Neural cell (in vitro differentiated cells): ENCODE results near the gene SMARCA5.

ENCODE experiments used
- CTCF ChIP-seq: fragments of 450-650 bp; IDR thresholded peaks from 2 replicates; pipeline ENCODE4 v1.5.1; 2014; ENCODE audit warnings: antibody characterized with exemption, mild to moderate bottlenecking, moderate library complexity; ENCODE audit not compliant: poor library complexity, severe bottlenecking
- EP300 ChIP-seq: fragments of 450-650 bp; conservative IDR thresholded peaks from 2 replicates; pipeline ENCODE4 v1.6.1; 2014; ENCODE audit warnings: antibody characterized with exemption, mild to moderate bottlenecking, moderate library complexity; ENCODE audit not compliant: poor library complexity, severe bottlenecking
- EZH2 ChIP-seq: fragments of 200-600, 300-800 bp; shearing (Covaris generic), sonication (generic); IDR thresholded peaks from 2 replicates; pipeline ENCODE4 v1.6.1; 2014; ENCODE audit warnings: antibody characterized with exemption, low read length, borderline replicate concordance, mild to moderate bottlenecking; ENCODE audit not compliant: insufficient read depth, poor library complexity, severe bottlenecking
- MXI1 ChIP-seq: fragments of 450-650 bp; conservative IDR thresholded peaks from 2 replicates; pipeline ENCODE4 v1.6.1; 2014; ENCODE audit warnings: antibody characterized with exemption, mild to moderate bottlenecking; ENCODE audit not compliant: poor library complexity, severe bottlenecking
- POLR2AphosphoS5 ChIP-seq: IDR thresholded peaks from 2 replicates; pipeline ENCODE4 v1.6.1; 2012
- RAD21 ChIP-seq: fragments of 450-650 bp; conservative IDR thresholded peaks from 2 replicates; pipeline ENCODE4 v1.6.1; 2014; ENCODE audit warnings: antibody characterized with exemption, mild to moderate bottlenecking, moderate library complexity
- REST ChIP-seq: IDR thresholded peaks from 2 replicates; pipeline ENCODE4 v1.6.1; 2012; ENCODE audit warnings: borderline replicate concordance
- SMC3 ChIP-seq: fragments of 450-650 bp; conservative IDR thresholded peaks from 2 replicates; pipeline ENCODE4 v1.6.1; 2014; ENCODE audit warnings: antibody characterized with exemption, mild to moderate bottlenecking, moderate library complexity; ENCODE audit not compliant: poor library complexity
- TAF1 ChIP-seq: IDR thresholded peaks from 2 replicates; pipeline ENCODE4 v1.6.1; 2012; ENCODE audit warnings: low read depth

- TF ChIP-seq EP300 (no peak), CTCF (peak; percentile 25), EZH2 (no peak), REST (no peak), SMC3 (peak; percentile 14), TAF1 (no peak), POLR2AphosphoS5 (no peak), RAD21 (peak; percentile 3), MXI1 (no peak)
These were observed 18.4 kb downstream of the SMARCA5 start for GRCh38 chr4:143531788-143532491.
